Small intestine (tissue), 7 donors: Measurements from ENCODE around the gene PRRT4. TPM values are rescaled to one million over a fixed set of nuclear protein-coding genes. Genes with fewer than 3 reads are reported as not detected.
A peak's percentile ranks its signal among the peaks of the same experiment; 100 is the strongest.

Experiments used
- DNase-seq, 2 donors: peaks; one replicate each; pipeline versions ENCODE4 v3.0.0 to v3.0.0-alpha.2; 2013
- FAIRE-seq: peaks from 2 replicates; lab custom pipeline; 2012; peaks lifted over from hg19 to GRCh38; lab: Jason Lieb, UNC
- H3K27ac ChIP-seq, 3 donors: one replicate each; pipeline ENCODE4 v1.5.1; 2013; ENCODE audit warnings: low read length in 2 of 3, mild to moderate bottlenecking in 2 of 3, control low read depth in 1 of 3, inconsistent platforms in 1 of 3, low read depth in 1 of 3, moderate library complexity in 1 of 3
- H3K27me3 ChIP-seq, 3 donors: one replicate each; pipeline ENCODE4 v1.6.1; 2013; ENCODE audit warnings: low read length in 3 of 3, inconsistent platforms in 1 of 3; ENCODE audit not compliant: control insufficient read depth in 3 of 3, insufficient read depth in 3 of 3
- H3K36me3 ChIP-seq, 3 donors: one replicate each; pipeline ENCODE4 v1.6.1; 2013; ENCODE audit warnings: low read length in 3 of 3, inconsistent platforms in 1 of 3, low read depth in 1 of 3, mild to moderate bottlenecking in 1 of 3, moderate library complexity in 1 of 3; ENCODE audit not compliant: control insufficient read depth in 3 of 3, insufficient read depth in 2 of 3
- H3K4me1 ChIP-seq, 3 donors: one replicate each; pipeline ENCODE4 v1.6.1; 2013; ENCODE audit warnings: low read length in 2 of 3, inconsistent platforms in 1 of 3, low read depth in 1 of 3, mild to moderate bottlenecking in 1 of 3, moderate library complexity in 1 of 3; ENCODE audit not compliant: control insufficient read depth in 3 of 3, insufficient read depth in 2 of 3
- H3K4me3 ChIP-seq, 3 donors: one replicate each; pipeline ENCODE4 v1.5.1; 2013; ENCODE audit warnings: low read length in 3 of 3, control low read depth in 1 of 3, inconsistent platforms in 1 of 3, low read depth in 1 of 3, mild to moderate bottlenecking in 1 of 3, moderate library complexity in 1 of 3
- H3K9me3 ChIP-seq, 2 donors: one replicate each; pipeline ENCODE4 v1.6.1; 2013; ENCODE audit warnings: low read depth in 1 of 2, low read length in 1 of 2; ENCODE audit not compliant: control insufficient read depth in 2 of 2, insufficient read depth in 1 of 2
- WGBS, 3 donors: extraction: QIAGEN DNeasy Blood & Tissue Kit; methylation state at CpG; one replicate each; pipeline ENCODE4 v1.1.7; 2013; 5-methylcytosine and 5-hydroxymethylcytosine counted together
- polyA plus RNA-seq, 4 donors: library from polyadenylated mRNA; stranded (reverse) in 3 of 4; unstranded in 1 of 4; fragments of 200-250 nt in 3 of 4; fragments of 120-200 nt in 1 of 4; gene quantifications; one replicate each; pipeline versions ENCODE4 v1.2.1 to v1.2.3, GENCODE V29; 2013
- donor health status: healthy with polysubstance abuse.
- donor health status: control.
- donor health status: control.
- donor health status: Bipolar disorder and iron deficiency.
- donor health status: healthy.

Gene PRRT4
- polyA plus RNA-seq, 4 donors = 0.49 to 1.3 TPM; not detected in 2

DNA sequence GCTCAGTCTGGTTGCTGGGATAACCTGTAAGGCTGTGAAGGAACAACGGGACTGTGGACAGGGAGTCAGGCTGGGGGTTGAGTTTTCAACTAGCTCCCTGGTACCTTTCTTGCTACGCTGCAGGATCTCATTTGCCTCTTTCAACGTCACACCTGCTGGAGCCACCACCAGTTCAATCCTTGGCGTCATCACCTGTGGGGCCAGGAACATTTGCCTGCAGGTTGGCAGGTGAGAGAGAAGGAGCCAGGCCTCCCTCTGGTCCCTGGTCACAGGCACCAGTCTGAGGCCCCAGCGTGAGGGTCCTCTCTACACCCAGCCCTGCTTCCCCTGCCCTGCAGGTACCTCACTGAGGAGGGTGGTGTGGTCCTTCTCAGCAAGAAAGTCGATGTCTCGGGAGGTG, 38.5 kb upstream of the PRRT4 start:
- 95 to 98% (median 95%) methylated on average over 7 of the region's 7 CpGs for WGBS, 3 donors
- Histone ChIP-seq H3K36me3 (peaks cover 2 to 61% (median 6%) of the 10 kb centered on the region in 3 donors), H3K4me1 (peaks cover 0 to under 1% (median 0%) of the 10 kb centered on the region in 3 donors), H3K27me3 (peaks cover 0 to 3% (median 0%) of the 10 kb centered on the region in 3 donors), H3K9me3 (no peaks in the 10 kb centered on the region), H3K27ac (no peak overlapping the region), H3K4me3 (no peak overlapping the region)
- DNase-seq = no peak
- FAIRE-seq = no peak

DNA sequence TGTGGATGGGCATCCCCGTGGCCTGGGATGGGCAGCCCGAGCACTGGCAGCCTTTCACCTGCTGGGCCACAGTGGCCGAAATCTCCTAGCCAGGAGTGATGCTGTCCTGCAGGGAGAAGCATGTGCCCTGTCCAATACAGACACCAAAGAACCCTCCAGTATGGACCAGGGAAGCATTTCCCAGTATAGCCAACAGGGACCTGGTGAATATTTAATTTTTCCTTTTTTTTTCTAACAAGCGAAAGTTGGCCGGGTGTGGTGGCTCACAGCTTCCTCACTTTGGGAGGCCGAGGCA, 37.3 kb upstream of the PRRT4 start:
- H3K4me1 ChIP-seq = no peaks in the 10 kb centered on the region
- H3K9me3 ChIP-seq = no peaks in the 10 kb centered on the region
- H3K36me3 ChIP-seq = peaks cover 2 to 72% (median 6%) of the 10 kb centered on the region in 3 donors
- no peaks in the 10 kb centered on the region for H3K27me3 ChIP-seq
- H3K4me3 ChIP-seq = no peak overlapping the region
- WGBS, 3 donors = 40 to 60% (median 53%) methylated on average over 6 of the region's 6 CpGs
- FAIRE-seq (no peak), DNase-seq (no peak)
- H3K27ac ChIP-seq = no peak overlapping the region

DNA sequence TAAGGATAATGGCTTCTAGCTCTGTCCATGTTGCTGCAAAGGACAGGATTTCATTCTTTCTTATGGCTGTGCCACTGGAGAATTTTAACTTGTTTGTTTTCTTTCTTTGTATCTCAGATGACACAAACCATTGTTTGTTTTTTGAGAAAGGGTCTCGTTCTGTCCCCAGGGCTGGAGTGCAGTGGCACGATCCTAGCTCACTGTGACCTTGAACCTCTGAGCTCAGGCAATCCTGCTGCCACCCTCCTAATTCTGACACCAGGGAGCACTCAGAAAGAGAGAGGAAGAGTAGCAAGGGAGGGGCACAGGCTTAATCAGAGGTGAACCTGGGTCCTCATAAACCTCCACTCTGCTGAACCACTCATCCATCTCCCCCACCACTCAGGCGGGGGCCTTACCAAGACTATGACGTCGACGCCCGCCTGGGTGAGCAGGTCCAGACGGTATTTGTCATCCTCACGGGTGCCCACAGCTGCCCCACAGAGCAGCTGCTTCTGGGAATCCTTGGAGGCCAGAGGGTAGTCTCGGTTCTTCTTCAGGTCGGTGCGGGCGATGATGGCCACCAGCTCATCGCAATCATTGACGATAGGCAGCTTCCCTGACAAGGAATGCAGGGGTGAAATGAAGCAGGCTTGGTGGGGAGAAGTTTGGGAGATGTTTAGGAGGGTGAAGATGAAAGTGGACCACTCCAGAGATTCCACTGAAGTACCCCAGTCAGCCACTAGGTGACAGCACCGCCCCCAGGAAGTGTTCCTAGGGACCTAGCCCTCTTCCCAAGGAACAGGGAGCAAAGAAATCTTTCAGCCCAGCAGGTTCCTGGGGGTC, 36.7 kb upstream of the PRRT4 start:
- Histone ChIP-seq H3K4me1 (no peaks in the 10 kb centered on the region), H3K27ac (no peak overlapping the region), H3K36me3 (peaks cover 2 to 73% (median 6%) of the 10 kb centered on the region in 3 donors), H3K27me3 (no peaks in the 10 kb centered on the region), H3K4me3 (no peak overlapping the region), H3K9me3 (no peaks in the 10 kb centered on the region)
- DNase-seq (peak; percentile 49 to 59), FAIRE-seq (no peak)
- WGBS, 3 donors = 67 to 77% (median 73%) methylated on average over 16 of the region's 16 CpGs

DNA sequence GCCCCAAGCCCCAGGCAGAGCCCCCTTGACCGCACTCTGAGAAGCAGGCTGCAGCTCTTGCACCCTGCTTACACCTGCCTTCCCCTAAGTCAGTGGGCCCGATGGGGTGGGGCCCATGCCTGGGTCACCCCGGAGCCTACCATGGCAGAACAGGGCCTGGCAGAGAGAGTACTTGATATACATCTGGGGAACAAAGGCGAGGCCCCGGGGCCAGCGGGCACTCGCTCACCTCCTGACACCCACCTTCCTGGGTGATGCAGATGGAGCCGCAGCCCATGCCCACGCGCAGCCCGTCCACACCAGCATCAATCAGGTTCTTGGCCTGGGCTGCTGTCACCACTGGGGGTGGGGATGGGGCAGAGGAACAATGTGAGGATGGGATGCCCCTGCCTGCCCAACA, 34.9 kb upstream of the PRRT4 start:
- WGBS, 3 donors = 97 to 98% (median 98%) methylated on average over 9 to 11 of the region's 11 CpGs

DNA sequence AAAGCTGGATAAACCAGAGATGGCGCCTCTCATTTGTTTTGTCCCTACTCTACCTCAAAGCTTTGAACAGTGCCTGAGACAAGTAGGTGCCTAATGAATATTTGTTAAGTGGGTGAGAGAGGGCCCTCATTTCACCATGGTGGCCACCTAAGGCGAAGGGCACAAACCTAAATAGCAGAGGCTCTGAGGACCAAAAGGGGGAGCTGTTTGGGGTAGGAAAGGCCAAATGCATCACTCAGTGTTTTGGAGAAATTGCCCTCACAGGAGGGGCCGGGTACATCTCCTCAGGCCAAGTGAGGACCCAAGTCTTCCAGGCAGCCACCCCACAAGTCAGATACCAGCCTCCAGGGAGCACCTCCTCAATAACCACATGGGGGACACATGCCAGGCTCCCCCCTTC, 34.3 kb upstream of the PRRT4 start:
- no peaks in the 10 kb centered on the region for H3K4me1 ChIP-seq
- no peak overlapping the region for H3K27ac ChIP-seq
- no peak for FAIRE-seq
- no peak overlapping the region for H3K4me3 ChIP-seq
- no peaks in the 10 kb centered on the region for H3K27me3 ChIP-seq
- peaks cover 2 to 68% (median 4%) of the 10 kb centered on the region in 3 donors for H3K36me3 ChIP-seq
- DNase-seq = no peak
- WGBS, 3 donors = 89 to 94% (median 92%) methylated on average over 3 of the region's 3 CpGs
- no peaks in the 10 kb centered on the region for H3K9me3 ChIP-seq

More for the DNA sequence above, 34.9 kb upstream of the PRRT4 start:
- H3K36me3 ChIP-seq = peaks cover 2 to 74% (median 6%) of the 10 kb centered on the region in 3 donors
- H3K27me3 ChIP-seq = no peaks in the 10 kb centered on the region
- no peak for FAIRE-seq
- H3K4me3 ChIP-seq = no peak overlapping the region
- H3K27ac ChIP-seq = no peak overlapping the region
- no peaks in the 10 kb centered on the region for H3K9me3 ChIP-seq
- DNase-seq = no peak
- no peaks in the 10 kb centered on the region for H3K4me1 ChIP-seq

DNA sequence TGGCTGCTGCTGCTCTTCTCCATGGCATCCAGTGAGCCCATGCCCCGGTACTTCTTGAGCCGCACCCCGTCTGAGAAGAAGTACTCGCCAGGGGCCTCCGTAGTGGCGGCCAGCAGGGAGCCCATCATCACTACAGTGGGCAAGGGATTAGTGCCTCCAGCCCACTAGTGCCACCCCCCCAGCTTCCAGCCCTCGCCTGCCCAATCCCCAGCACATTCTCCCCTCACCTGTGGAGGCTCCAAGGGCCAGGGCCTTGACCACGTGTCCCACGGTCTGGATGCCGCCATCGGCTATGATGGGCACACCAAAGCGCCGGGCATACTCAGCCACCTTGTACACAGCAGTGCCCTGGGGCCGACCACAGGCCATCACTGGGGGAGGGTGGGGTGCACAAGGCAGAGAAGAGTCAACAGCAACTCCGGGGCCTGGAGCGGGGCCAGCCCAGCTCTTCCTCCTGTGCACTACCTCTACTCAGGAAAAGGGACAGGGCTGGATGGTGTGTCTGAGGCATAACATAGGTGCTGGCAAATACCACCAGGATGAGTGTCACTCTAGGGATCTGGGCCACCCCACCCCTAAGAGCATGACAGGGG, 33.5 kb upstream of the PRRT4 start:
- FAIRE-seq (no peak), DNase-seq (no peak)
- Histone ChIP-seq H3K27me3 (no peaks in the 10 kb centered on the region), H3K9me3 (no peaks in the 10 kb centered on the region), H3K4me1 (no peaks in the 10 kb centered on the region), H3K36me3 (peaks cover 0 to 60% (median 2%) of the 10 kb centered on the region in 3 donors), H3K4me3 (no peak overlapping the region), H3K27ac (no peak overlapping the region)
- 87 to 94% (median 93%) methylated on average over 16 of the region's 16 CpGs for WGBS, 3 donors

DNA sequence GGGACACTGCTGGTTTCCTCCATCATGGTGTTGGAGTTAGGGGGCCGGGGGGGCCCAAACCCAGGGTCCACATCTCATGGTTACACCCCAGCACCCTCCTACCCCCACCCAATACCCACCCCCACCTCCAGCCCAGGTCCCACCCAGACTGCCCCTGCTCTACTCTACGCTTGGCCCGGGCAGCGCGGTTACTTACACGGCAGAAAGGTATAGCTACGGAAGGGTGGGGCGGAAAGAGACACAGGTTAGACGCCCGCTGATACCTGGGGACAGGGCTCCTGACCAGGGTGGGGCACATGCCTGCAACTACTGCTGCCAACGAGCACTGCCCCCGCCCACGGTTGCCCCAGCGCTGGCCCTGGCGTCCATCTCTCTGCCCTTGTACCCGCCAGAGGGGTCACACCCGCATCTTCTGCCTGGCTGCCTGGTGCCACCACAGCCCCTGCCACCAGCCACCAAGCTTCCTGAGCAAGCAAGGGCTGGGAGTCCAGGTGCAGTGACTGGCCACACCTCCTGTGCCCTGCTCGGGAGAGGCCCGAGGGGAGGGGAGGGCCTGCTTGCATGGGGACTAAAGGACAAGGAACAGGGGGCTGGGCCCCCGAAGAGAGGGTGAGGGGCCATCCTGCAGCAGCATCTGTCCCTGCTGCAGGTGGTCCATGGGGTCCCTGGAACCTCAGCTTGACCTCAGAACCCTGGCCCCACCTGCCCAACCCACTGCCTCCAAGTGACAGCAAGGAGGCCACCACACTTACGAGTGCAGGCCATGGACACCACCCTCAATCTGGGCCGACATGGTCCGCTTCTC, 32.2 kb upstream of the PRRT4 start:
- 40 to 83% (median 67%) methylated on average over 18 to 23 of the region's 23 CpGs for WGBS, 3 donors
- no peak for FAIRE-seq

More for the DNA sequence above, 32.2 kb upstream of the PRRT4 start:
- Histone ChIP-seq H3K36me3 (peaks cover 0 to 56% (median 2%) of the 10 kb centered on the region in 3 donors), H3K27me3 (peaks cover 0 to 3% (median 0%) of the 10 kb centered on the region in 3 donors), H3K9me3 (no peaks in the 10 kb centered on the region), H3K4me3 (no peak overlapping the region), H3K4me1 (no peaks in the 10 kb centered on the region), H3K27ac (no peak overlapping the region)
- DNase-seq = peak in 1 of 2 donors; percentile 41
